Epithelial cell of esophagus (primary cell): ENCODE data around the gene IL1RAPL1.

ENCODE experiments used
- DNase-seq: peaks from one replicate; pipeline ENCODE4 v3.0.0; 2010; ENCODE audit warnings: low read depth
- H3K4me3 ChIP-seq: 2 replicates; pipeline ENCODE4 v1.5.1; 2011; ENCODE audit warnings: mild to moderate bottlenecking, low read length, control low read depth
- CTCF ChIP-seq: IDR thresholded peaks from 2 replicates; pipeline ENCODE4 v1.5.1; 2011; ENCODE audit warnings: low read depth, mild to moderate bottlenecking, low read length, control low read depth, inconsistent platforms; ENCODE audit not compliant: insufficient read depth; ENCODE audit errors: missing control alignments

The IL1RAPL1 gene

GRCh38 chrX:29553542-29553941 lies 966.3 kb downstream of the IL1RAPL1 start:
- no peak for DNase-seq
- TF ChIP-seq CTCF: no peak
- no peak overlapping the region for H3K4me3 ChIP-seq

GRCh38 chrX:29555465-29556091 lies 968.3 kb downstream of the IL1RAPL1 start:
- peak; percentile 58 for DNase-seq
- no peak overlapping the region for H3K4me3 ChIP-seq
- TF ChIP-seq CTCF: no peak

- no peak for DNase-seq
- H3K4me3 ChIP-seq: no peak overlapping the region
- TF ChIP-seq CTCF: no peak
Observed at GRCh38 chrX:29560065-29560464, 972.8 kb downstream of the IL1RAPL1 start.

- peak; percentile 20 for DNase-seq
- no peak for TF ChIP-seq CTCF
- H3K4me3 ChIP-seq: no peak overlapping the region
Observed at GRCh38 chrX:29561417-29561816, 974.2 kb downstream of the IL1RAPL1 start.

- no peak overlapping the region for H3K4me3 ChIP-seq
- no peak for TF ChIP-seq CTCF
- no peak for DNase-seq
Observed at GRCh38 chrX:29580560-29580959, 993.3 kb downstream of the IL1RAPL1 start.

- no peak for DNase-seq
- TF ChIP-seq CTCF: no peak
- no peak overlapping the region for H3K4me3 ChIP-seq
Observed at GRCh38 chrX:29581223-29581622, 994.0 kb downstream of the IL1RAPL1 start.

- TF ChIP-seq CTCF: no peak
Observed at GRCh38 chrX:29587107-29587506, 999.9 kb downstream of the IL1RAPL1 start.

More at GRCh38 chrX:29587107-29587506, 999.9 kb downstream of the IL1RAPL1 start:
- no peak for DNase-seq
- no peak overlapping the region for H3K4me3 ChIP-seq
